Left ventricle myocardium inferior (tissue), 1 donor: ENCODE results near the gene GALNT4. TPM values are rescaled to one million over a fixed set of nuclear protein-coding genes. Genes with fewer than 3 reads are reported as not detected.

Experiments used
- DNase-seq: peaks from one replicate; pipeline ENCODE4 v3.0.0-alpha.2; 2020
- H3K27ac ChIP-seq: fragments of 200-600 bp; replicated peaks from 2 replicates; pipeline ENCODE4 v1.8.0; 2021
- H3K27me3 ChIP-seq: fragments of 200-600 bp; 2 replicates; pipeline ENCODE4 v1.8.0; 2021; ENCODE audit warnings: low read depth
- H3K36me3 ChIP-seq: fragments of 200-600 bp; 2 replicates; pipeline ENCODE4 v1.8.0; 2021
- H3K4me1 ChIP-seq: fragments of 200-600 bp; 2 replicates; pipeline ENCODE4 v1.8.0; 2021
- H3K4me3 ChIP-seq: fragments of 200-600 bp; 2 replicates; pipeline ENCODE4 v1.8.0; 2021; ENCODE audit warnings: mild to moderate bottlenecking, moderate library complexity
- H3K9me3 ChIP-seq: fragments of 200-600 bp; replicated peaks from 2 replicates; pipeline ENCODE4 v1.8.0; 2021
- CTCF ChIP-seq: fragments of 200-600 bp; IDR thresholded peaks from 2 replicates; pipeline ENCODE4 v1.8.0; 2021; ENCODE audit warnings: antibody characterized with exemption, mild to moderate bottlenecking, borderline replicate concordance
- intact Hi-C: fragments of 100-400 bp; cut with micrococcal nuclease; formaldehyde crosslinking; loops from one replicate; pipeline ENCODE4 v1.11.0; 2022
- total RNA-seq: library from RNA; stranded (reverse); fragmentation: NEBNext Ultra II Directional; extraction: Animal tissue kit (Norgen Biotek cat#: 25700); gene quantifications from one replicate; pipeline ENCODE4 v1.2.1, GENCODE V29; 2021
- donor health status: DM: no; HTN: yes; CAD: no; lungs with severe emphysema.

Gene GALNT4
- total RNA-seq, 1 donor from 2014 or later, result 2.1 TPM

GRCh38 chr12:89479982-89480381 is 44.6 kb downstream of the GALNT4 start:
- no peak for TF ChIP-seq CTCF
- H3K27me3 ChIP-seq, result no peaks in the 10 kb centered on the region
- intact Hi-C loops, result no loop called here
- no peak for DNase-seq
- no peaks in the 10 kb centered on the region for H3K4me1 ChIP-seq
- no peak overlapping the region for H3K4me3 ChIP-seq
- H3K36me3 ChIP-seq, result no peaks in the 10 kb centered on the region
- no peaks in the 10 kb centered on the region for H3K9me3 ChIP-seq
- no peak overlapping the region for H3K27ac ChIP-seq

GRCh38 chr12:89477633-89478279 is 46.8 kb downstream of the GALNT4 start:
- DNase-seq, result no peak
- intact Hi-C loops, result no loop called here
- Histone ChIP-seq H3K27me3 (no peaks in the 10 kb centered on the region), H3K4me1 (no peaks in the 10 kb centered on the region), H3K9me3 (no peaks in the 10 kb centered on the region), H3K27ac (no peak overlapping the region), H3K4me3 (no peak overlapping the region), H3K36me3 (no peaks in the 10 kb centered on the region)
- no peak for TF ChIP-seq CTCF

GRCh38 chr12:89476904-89477595 is 47.5 kb downstream of the GALNT4 start:
- Histone ChIP-seq H3K27ac (no peak overlapping the region), H3K27me3 (no peaks in the 10 kb centered on the region), H3K9me3 (no peaks in the 10 kb centered on the region), H3K4me3 (no peak overlapping the region), H3K4me1 (no peaks in the 10 kb centered on the region), H3K36me3 (no peaks in the 10 kb centered on the region)
- no peak for TF ChIP-seq CTCF
- intact Hi-C loops, result no loop called here
- no peak for DNase-seq

- H3K36me3 ChIP-seq, result no peaks in the 10 kb centered on the region
- intact Hi-C loops, result no loop called here
- no peak for TF ChIP-seq CTCF
Measured at GRCh38 chr12:89476232-89476631, 48.4 kb downstream of the GALNT4 start.

GRCh38 chr12:89475203-89475990 is 49.2 kb downstream of the GALNT4 start:
- Histone ChIP-seq H3K4me1 (no peaks in the 10 kb centered on the region), H3K27me3 (no peaks in the 10 kb centered on the region), H3K36me3 (no peaks in the 10 kb centered on the region), H3K4me3 (no peak overlapping the region), H3K9me3 (no peaks in the 10 kb centered on the region), H3K27ac (no peak overlapping the region)
- DNase-seq, result no peak
- no peak for TF ChIP-seq CTCF
- intact Hi-C loops, result no loop called here

More at GRCh38 chr12:89476232-89476631, 48.4 kb downstream of the GALNT4 start:
- Histone ChIP-seq H3K27ac (no peak overlapping the region), H3K4me3 (no peak overlapping the region), H3K4me1 (no peaks in the 10 kb centered on the region), H3K27me3 (no peaks in the 10 kb centered on the region), H3K9me3 (no peaks in the 10 kb centered on the region)
- DNase-seq, result no peak
